ENCODE results near the gene CSF1. TPM values are rescaled to one million over a fixed set of nuclear protein-coding genes. Genes with fewer than 3 reads are reported as not detected.

Gene CSF1
- 10 to 100 TPM; 23.0 to 23.4 TPM for total RNA-seq

DNA sequence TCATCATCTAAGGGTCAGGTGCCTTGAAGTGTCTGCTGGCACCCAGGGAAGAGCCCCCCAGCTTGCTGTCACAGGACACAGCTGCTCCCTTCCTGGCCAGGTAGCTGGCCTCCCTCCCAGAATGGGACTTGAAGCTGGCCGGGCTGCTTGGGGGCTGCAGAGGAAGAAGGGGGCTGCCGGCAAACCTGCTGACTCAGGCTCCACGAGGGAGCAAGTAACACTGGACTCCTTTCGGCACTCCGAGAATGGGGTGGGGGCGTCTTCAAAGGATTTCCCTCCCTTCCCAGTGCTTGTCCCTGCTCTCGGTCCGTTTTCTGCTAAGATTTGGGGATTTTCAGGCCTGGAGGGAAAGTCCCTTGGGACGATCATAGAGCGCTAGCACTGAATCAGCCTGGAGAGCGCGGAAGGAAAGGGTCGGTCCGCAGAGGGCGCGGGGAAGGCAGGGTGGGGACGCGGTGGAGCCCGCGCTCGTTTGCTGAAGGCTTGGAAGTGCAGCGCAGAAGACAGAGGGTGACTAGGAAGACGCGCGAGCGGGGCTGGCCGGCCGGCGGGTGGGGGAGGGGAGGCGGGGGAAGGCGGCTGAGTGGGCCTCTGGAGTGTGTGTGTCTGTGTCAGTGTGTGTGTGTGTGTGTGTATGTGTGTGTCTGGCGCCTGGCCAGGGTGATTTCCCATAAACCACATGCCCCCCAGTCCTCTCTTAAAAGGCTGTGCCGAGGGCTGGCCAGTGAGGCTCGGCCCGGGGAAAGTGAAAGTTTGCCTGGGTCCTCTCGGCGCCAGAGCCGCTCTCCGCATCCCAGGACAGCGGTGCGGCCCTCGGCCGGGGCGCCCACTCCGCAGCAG lies at the start of gene CSF1:
Gene CSF1, plus strand, starts transcription at position 727 of the 840 bp plus-strand sequence. CDS start 175 bp downstream, outside the sequence.

Other genes starting within 250 kb of the CSF1 start
- 10 to 100 TPM; 20.9 to 22.6 TPM for gene GSTM2, start 242.8 kb upstream of the CSF1 start, total RNA-seq
- gene GSTM1, start 223.0 kb upstream of the CSF1 start, total RNA-seq: under 1 TPM in 1 of 2 experiments, not detected in 1; 0.24 TPM
- gene GSTM5, start 198.6 kb upstream of the CSF1 start, total RNA-seq: not detected
- gene GSTM3, start 169.8 kb upstream of the CSF1 start, total RNA-seq: under 1 TPM; 0.31 to 0.71 TPM
- gene EPS8L3, start 146.9 kb upstream of the CSF1 start, total RNA-seq: not detected
- 10 to 100 TPM; 44.5 to 51.8 TPM for gene AHCYL1, start 73.9 kb downstream of the CSF1 start, total RNA-seq
- 10 to 100 TPM; 38.9 to 40.8 TPM for gene STRIP1, start 123.8 kb downstream of the CSF1 start, total RNA-seq
- gene ALX3, start 159.8 kb downstream of the CSF1 start, total RNA-seq: not detected
- not detected for gene UBL4B, start 201.6 kb downstream of the CSF1 start, total RNA-seq
- not detected for gene SLC6A17, start 239.6 kb downstream of the CSF1 start, total RNA-seq